Cardiac fibroblast (primary cell): ENCODE results near the gene HOXB9.

Source experiments
- DNase-seq, 2 donors: peaks; one replicate each; pipeline versions ENCODE4 v3.0.0 to v3.0.0-alpha.2; 2010; ENCODE audit warnings: low read depth in 2 of 2
- H3K4me3 ChIP-seq, 2 donors: replicated peaks in 1 of 2; 1 replicate in 1 of 2; 2 replicates in 1 of 2; pipeline ENCODE4 v1.5.1; 2011; ENCODE audit warnings: low read depth in 2 of 2, low read length in 2 of 2, mild to moderate bottlenecking in 2 of 2, moderate library complexity in 1 of 2
- CTCF ChIP-seq: IDR thresholded peaks from one replicate; pipeline ENCODE4 v1.5.1; 2011; ENCODE audit warnings: low read depth, mild to moderate bottlenecking, low read length, inconsistent platforms

HOXB9 gene

GRCh38 chr17:48643697-48644012 is 17.5 kb upstream of the HOXB9 start:
- no peak for DNase-seq
- no peak for TF ChIP-seq CTCF
- no peak overlapping the region for H3K4me3 ChIP-seq

GRCh38 chr17:48642843-48643696 is 16.9 kb upstream of the HOXB9 start:
- no peak for DNase-seq
- H3K4me3 ChIP-seq: no peak overlapping the region
- no peak for TF ChIP-seq CTCF

- no peak overlapping the region for H3K4me3 ChIP-seq
- no peak for DNase-seq
- TF ChIP-seq CTCF: no peak
Observed at GRCh38 chr17:48642059-48642842, 16.1 kb upstream of the HOXB9 start.

- H3K4me3 ChIP-seq: no peak overlapping the region
- no peak for DNase-seq
- no peak for TF ChIP-seq CTCF
Observed at GRCh38 chr17:48641541-48642058, 15.4 kb upstream of the HOXB9 start.

GRCh38 chr17:48640858-48641180 is 14.7 kb upstream of the HOXB9 start:
- TF ChIP-seq CTCF: no peak
- DNase-seq: no peak
- H3K4me3 ChIP-seq: no peak overlapping the region

GRCh38 chr17:48639982-48640857 is 14.1 kb upstream of the HOXB9 start:
- TF ChIP-seq CTCF: no peak
- no peak for DNase-seq
- no peak overlapping the region for H3K4me3 ChIP-seq
